ENCODE data around the gene CACNG4. TPM values are rescaled to one million over a fixed set of nuclear protein-coding genes. Genes with fewer than 3 reads are reported as not detected.
A peak's percentile ranks its signal among the peaks of the same experiment; 100 is the strongest.

The CACNG4 gene
- polyA plus RNA-seq (ENCODE audit: low read depth in 6 of 6), result not detected

DNA sequence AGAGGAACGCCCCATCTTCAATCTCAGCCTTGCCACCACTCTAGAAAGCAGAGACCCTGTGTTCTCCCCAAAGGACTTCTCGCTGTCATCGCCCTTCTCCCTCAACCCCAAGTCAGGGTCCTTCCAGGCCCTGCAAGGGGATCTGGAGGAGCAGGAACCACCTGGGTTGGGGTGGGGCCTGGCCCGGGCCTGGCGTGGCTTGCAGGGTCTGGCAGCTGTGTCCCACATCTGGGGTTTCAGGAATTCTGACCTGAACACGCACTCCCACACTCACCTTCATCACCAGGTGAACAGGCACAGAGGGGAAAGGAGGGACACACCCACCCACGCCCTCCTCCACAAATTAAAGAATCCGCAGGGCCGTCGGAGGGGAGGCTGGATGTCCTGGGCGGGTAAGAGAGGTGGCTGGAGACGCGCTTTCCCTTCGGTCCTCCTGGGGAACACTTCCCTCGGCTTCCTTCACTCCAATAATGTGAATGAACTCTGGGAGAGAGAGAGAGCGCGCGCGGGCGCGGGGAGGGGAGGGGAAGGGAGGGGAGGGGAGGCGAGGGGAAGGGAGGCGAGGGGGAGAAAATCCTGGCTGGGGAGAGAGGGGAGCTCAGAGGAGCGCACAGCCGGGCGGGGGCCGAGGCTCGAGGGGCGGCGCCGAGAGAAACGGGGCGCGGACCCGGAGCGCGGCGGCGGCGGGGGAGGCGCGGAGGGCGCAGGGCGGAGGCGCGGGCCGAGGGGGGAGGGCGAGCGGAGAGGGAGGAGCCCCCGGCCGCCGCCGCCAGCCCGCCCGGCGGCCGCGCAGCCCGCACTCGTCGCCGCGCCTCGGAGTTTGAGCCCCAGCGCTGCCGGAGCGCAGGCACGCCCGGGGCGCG lies at the start of gene CACNG4:
Gene CACNG4, plus strand, starts transcription at position 799 of the 863 bp plus-strand sequence. CDS start 205 bp downstream, outside the sequence.
- ATAC-seq (ENCODE audit: low read depth in 2 of 2) (no peak), DNase-seq (no peak)
- Mint-ChIP-seq H3K36me3 (peaks cover 0 to 8% of the 10 kb centered on the region in 2 donors), H3K27me3 (peaks cover 41 to 80% (median 63%) of the 10 kb centered on the region in 3 donors), H3K4me3 (peak within 1 kb of the TSS in 6 of 8 donors; percentile 9 to 72 (median 34)), H3K4me1 (peaks cover 8 to 18% (median 10%) of the 10 kb centered on the region in 3 donors), H3K9me3 (peaks cover 0 to 5% (median 3%) of the 10 kb centered on the region in 7 donors), H3K27ac (no peak within 1 kb of the TSS)

DNA sequence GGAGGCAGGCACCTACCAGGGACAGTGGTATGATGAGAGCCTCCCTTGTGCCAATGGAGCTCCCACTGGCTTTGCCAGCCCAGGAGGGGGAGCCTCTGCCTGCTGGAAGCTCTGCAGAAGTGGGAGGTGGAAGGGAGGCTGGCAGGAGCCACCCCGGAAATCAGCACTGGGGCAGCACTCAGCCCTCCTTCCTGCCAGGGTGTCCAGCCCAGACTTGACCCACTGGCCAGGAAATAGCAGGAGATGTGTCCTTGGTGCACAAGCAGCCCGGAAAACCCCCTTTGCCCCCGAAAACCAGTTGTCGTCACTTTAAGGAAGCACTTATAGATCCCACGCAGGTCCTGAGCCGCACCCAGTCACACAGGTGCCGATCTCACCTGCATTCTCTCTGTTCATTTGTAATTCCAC lies 49.3 kb upstream of the CACNG4 start:
- Mint-ChIP-seq H3K9me3 (peaks cover 0 to 12% (median 6%) of the 10 kb centered on the region in 7 donors), H3K4me1 (no peaks in the 10 kb centered on the region), H3K27ac (no peak overlapping the region), H3K36me3 (peaks cover 0 to 9% of the 10 kb centered on the region in 2 donors), H3K4me3 (no peak overlapping the region), H3K27me3 (peaks cover 16 to 54% (median 37%) of the 10 kb centered on the region in 3 donors)
- ATAC-seq (ENCODE audit: low read depth in 2 of 2), result no peak
- no peak for DNase-seq

DNA sequence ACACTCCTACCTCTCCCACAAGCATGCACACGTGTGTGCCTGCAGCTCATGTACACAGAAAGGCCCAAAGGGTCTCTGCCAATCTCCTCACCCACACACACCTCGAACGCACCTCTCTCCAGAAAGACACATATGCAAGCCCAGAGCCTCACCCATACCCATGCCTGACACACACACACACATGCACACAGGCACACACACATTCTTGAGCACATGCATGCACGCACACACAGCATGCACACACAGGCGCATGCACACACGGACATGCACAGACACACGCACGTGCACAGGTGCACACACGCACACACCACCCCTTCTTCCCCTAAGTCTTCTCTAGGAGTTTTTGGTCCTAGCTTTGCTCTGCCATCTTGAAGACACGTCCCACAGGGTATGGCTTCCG lies 48.7 kb upstream of the CACNG4 start:
- Mint-ChIP-seq H3K4me1 (no peaks in the 10 kb centered on the region), H3K9me3 (peaks cover 0 to 16% (median 6%) of the 10 kb centered on the region in 7 donors), H3K36me3 (peaks cover 0 to 14% of the 10 kb centered on the region in 2 donors), H3K27ac (no peak overlapping the region), H3K4me3 (no peak overlapping the region), H3K27me3 (peaks cover 16 to 54% (median 37%) of the 10 kb centered on the region in 3 donors)
- ATAC-seq (ENCODE audit: low read depth in 2 of 2), result no peak
- DNase-seq, result no peak

DNA sequence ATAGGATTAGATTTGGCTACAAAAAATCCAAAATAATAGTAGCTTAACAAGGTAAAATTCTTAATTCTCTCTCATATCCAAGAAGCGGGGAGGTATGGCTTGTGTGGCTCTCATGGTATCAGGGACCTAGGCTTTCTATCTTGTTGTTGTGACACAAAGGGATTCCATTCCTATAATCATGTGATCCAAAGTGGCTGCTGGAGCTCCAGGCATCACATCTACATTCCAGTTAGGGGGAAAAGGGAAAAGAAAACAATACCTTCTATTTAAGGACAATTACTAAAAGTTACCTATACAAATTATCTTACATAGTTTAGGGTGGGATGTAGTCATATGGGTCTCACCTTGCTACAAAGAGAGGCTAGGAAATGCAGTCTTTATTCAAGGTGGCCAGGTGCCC lies 47.6 kb upstream of the CACNG4 start:
- peaks cover 4 to 20% (median 6%) of the 10 kb centered on the region in 7 donors for H3K9me3 Mint-ChIP-seq
- DNase-seq, result no peak
- ATAC-seq (ENCODE audit: low read depth in 2 of 2), result no peak
- peaks cover 0 to 20% of the 10 kb centered on the region in 2 donors for H3K36me3 Mint-ChIP-seq
- H3K27me3 Mint-ChIP-seq, result peaks cover 16 to 44% (median 37%) of the 10 kb centered on the region in 3 donors
- H3K4me1 Mint-ChIP-seq, result no peaks in the 10 kb centered on the region
- H3K27ac Mint-ChIP-seq, result no peak overlapping the region
- no peak overlapping the region for H3K4me3 Mint-ChIP-seq

DNA sequence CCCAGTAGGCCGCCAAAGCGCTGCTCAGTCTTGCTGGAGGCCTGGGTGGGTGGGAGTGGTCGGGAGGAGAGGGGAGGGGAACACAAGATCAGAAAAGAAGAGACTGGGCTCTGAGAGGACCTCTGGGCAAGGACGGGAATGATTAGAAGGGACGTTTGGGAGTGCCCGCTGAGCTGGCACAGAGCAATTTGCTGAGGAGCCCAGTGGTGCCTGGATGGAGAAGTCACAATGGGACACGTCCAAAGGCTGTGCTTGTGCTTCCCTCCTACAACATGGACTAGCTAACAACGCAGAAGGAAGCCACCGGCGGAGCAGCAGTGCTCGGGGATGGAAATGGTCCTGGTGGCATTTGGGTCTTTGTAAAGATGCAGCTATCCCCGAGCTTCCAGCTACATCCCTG lies 45.6 kb upstream of the CACNG4 start:
- ATAC-seq (ENCODE audit: low read depth in 2 of 2) (no peak), DNase-seq (no peak)
- H3K4me3 Mint-ChIP-seq, result no peak overlapping the region
- peaks cover 13 to 32% (median 31%) of the 10 kb centered on the region in 3 donors for H3K27me3 Mint-ChIP-seq
- peaks cover 6 to 30% (median 14%) of the 10 kb centered on the region in 7 donors for H3K9me3 Mint-ChIP-seq
- H3K36me3 Mint-ChIP-seq, result peaks cover 0 to 21% of the 10 kb centered on the region in 2 donors
- H3K27ac Mint-ChIP-seq, result no peak overlapping the region
- no peaks in the 10 kb centered on the region for H3K4me1 Mint-ChIP-seq

DNA sequence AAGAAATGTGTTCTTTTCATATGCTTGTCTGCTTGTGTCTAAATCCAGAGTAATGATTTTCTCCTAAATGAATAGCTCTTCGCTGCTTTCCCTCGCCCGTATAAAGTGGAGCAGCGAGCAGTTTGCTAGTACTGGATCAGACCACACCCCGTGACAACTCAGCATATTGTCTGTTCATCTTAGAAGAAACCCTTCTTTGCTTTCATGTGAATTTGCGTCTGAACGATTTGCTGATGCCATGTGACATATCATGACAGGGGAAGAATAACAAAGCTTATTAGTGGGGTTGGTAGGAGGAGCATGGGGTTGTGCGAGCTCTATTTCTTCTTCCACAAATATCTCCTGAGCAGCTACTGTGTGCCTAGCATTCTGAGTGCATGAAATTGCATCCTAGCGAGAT lies 44.1 kb upstream of the CACNG4 start:
- Mint-ChIP-seq H3K9me3 (peaks cover 6 to 30% (median 14%) of the 10 kb centered on the region in 7 donors), H3K4me3 (no peak overlapping the region)

DNA sequence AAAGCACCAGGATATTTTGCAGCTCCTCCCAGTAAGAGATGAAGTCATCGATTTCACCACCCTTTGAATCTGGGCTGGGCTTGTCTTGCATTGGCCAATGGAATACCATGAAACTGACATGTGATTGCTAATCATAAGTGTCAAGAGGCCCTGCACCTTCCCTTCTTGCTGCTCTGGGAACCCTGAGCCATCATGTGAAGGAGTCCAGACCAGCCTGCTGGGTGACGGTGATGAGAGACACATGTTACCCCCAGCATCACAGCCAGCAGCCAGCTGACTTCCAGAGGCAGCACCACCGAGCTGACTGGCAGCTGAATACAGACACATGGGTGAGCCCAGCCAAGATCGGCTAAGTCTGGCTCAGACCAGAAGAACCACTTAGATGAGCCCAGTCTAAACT lies 43.6 kb upstream of the CACNG4 start:
- peaks cover 0 to 21% of the 10 kb centered on the region in 2 donors for H3K36me3 Mint-ChIP-seq
- H3K27me3 Mint-ChIP-seq, result peaks cover 15 to 28% (median 23%) of the 10 kb centered on the region in 3 donors
- no peaks in the 10 kb centered on the region for H3K4me1 Mint-ChIP-seq
- H3K9me3 Mint-ChIP-seq, result peaks cover 6 to 30% (median 14%) of the 10 kb centered on the region in 7 donors
- no peak overlapping the region for H3K27ac Mint-ChIP-seq
- ATAC-seq (ENCODE audit: low read depth in 2 of 2) (no peak), DNase-seq (no peak)
- H3K4me3 Mint-ChIP-seq, result no peak overlapping the region

More for the DNA sequence above, 44.1 kb upstream of the CACNG4 start:
- ATAC-seq (ENCODE audit: low read depth in 2 of 2), result no peak
- Mint-ChIP-seq H3K27ac (no peak overlapping the region), H3K36me3 (peaks cover 0 to 21% of the 10 kb centered on the region in 2 donors), H3K27me3 (peaks cover 12 to 28% (median 24%) of the 10 kb centered on the region in 3 donors), H3K4me1 (no peaks in the 10 kb centered on the region)
- no peak for DNase-seq

DNA sequence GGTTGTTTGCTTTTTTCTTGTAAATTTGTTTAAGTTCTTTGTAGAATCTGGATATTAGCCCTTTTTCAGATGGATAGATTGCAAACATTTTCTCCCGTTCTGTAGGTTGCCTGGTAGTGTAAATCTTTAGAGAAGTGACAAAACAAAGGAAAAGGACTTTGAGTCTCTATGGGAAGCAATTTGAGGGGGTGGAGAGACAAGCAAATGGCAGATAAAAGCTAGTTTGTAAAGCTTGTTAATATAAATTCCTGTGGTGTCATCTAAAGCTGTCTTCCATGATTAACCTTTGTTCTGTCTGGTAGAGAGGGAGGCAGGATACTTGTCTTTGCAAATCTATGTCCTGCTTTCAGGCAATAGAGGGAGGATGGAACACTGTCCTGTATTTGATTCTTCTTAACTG lies 40.6 kb upstream of the CACNG4 start:
- H3K4me3 Mint-ChIP-seq, result peak overlapping the region in 1 of 8 donors; percentile 54
- H3K9me3 Mint-ChIP-seq, result peaks cover 6 to 22% (median 8%) of the 10 kb centered on the region in 7 donors
- DNase-seq (no peak), ATAC-seq (ENCODE audit: low read depth in 2 of 2) (no peak)
- H3K4me1 Mint-ChIP-seq, result no peaks in the 10 kb centered on the region
- peaks cover 0 to 14% of the 10 kb centered on the region in 2 donors for H3K36me3 Mint-ChIP-seq
- H3K27ac Mint-ChIP-seq, result no peak overlapping the region
- peaks cover 28 to 38% (median 36%) of the 10 kb centered on the region in 3 donors for H3K27me3 Mint-ChIP-seq

DNA sequence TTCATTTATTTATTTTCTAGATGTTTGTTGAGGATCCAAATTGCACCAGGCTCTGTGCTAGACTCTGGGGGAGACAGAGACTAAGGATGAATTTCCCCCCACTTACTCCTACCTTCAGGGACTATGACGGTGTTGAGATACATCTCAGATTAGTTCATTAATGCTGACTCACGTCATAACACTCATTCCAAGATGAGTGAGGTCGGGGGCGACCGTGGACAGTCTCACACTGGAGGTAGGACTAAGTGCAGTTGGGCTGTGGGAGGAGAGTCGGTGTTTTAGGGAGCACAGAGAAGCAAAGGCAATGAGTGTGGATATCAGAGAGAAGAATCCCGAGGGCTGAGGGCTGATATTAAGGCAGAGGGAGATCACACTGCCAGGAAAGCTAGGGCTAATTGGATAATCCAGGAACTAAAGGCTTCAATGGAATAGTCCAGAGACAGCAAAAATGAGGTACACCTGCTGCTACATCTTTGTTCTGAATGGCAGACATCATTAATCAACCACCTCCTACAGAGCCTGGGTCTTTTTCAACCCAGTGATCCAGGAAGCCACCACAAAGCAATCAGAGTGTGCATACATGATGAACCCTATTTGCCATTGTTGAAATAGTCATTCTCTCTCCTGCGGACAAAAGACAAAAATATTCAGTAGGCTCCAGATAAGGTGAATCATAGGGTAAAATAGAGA lies 38.6 kb upstream of the CACNG4 start:
- Mint-ChIP-seq H3K27ac (no peak overlapping the region), H3K36me3 (peaks cover 0 to 7% of the 10 kb centered on the region in 2 donors), H3K9me3 (peaks cover 4 to 22% (median 8%) of the 10 kb centered on the region in 7 donors), H3K4me1 (no peaks in the 10 kb centered on the region), H3K4me3 (peak overlapping the region in 1 of 8 donors; percentile 48), H3K27me3 (peaks cover 32 to 41% (median 36%) of the 10 kb centered on the region in 3 donors)
- ATAC-seq (ENCODE audit: low read depth in 2 of 2) (no peak), DNase-seq (no peak)

DNA sequence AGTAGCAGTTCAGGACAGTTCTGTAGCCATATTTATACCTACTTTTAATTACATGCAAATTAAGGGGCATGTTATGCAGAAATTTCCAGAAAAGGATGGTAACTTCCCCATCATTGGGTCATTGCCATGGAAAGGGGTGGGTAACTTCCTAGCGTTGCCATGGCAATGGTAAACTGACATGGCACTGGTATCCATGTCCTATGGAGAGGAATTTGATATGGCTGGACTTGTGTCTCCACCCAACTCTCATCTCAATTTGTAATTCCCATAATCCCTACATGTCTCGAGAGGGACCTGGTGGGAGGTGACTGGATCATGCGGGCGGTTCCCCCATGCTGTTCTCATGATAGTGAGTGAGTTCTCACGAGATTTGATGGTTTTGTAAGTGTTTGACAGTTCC lies 35.6 kb upstream of the CACNG4 start:
- DNase-seq, result no peak
- H3K27me3 Mint-ChIP-seq, result peaks cover 23 to 50% (median 30%) of the 10 kb centered on the region in 3 donors
- peaks cover 0 to 7% (median 2%) of the 10 kb centered on the region in 7 donors for H3K9me3 Mint-ChIP-seq
- ATAC-seq (ENCODE audit: low read depth in 2 of 2), result no peak
- no peaks in the 10 kb centered on the region for H3K4me1 Mint-ChIP-seq
- H3K4me3 Mint-ChIP-seq, result no peak overlapping the region
- no peak overlapping the region for H3K27ac Mint-ChIP-seq
- H3K36me3 Mint-ChIP-seq, result no peaks in the 10 kb centered on the region

DNA sequence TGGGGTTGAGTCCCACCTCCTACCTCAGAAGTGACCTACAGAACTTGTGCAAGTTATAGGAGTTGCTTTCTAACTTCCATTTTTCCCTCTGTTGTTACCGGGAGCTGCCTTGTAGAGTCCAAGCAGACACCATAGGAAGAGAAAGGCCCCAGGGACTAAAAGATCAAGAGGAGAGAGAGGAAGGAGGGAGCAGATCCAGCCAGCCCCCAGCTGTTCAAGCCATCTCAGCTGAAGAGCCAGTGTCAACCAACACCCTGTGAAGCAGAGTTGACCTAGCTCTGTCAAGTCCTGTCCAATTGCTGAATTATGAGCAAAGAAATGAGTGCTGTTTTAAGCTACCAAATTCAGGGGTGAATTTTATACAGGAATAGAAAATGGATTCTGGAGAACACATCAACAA lies 34.9 kb upstream of the CACNG4 start:
- Mint-ChIP-seq H3K9me3 (peaks cover 0 to 8% (median 0%) of the 10 kb centered on the region in 7 donors), H3K36me3 (no peaks in the 10 kb centered on the region), H3K4me1 (no peaks in the 10 kb centered on the region), H3K27me3 (peaks cover 20 to 44% (median 28%) of the 10 kb centered on the region in 3 donors), H3K27ac (no peak overlapping the region), H3K4me3 (no peak overlapping the region)
- DNase-seq (no peak), ATAC-seq (ENCODE audit: low read depth in 2 of 2) (no peak)

DNA sequence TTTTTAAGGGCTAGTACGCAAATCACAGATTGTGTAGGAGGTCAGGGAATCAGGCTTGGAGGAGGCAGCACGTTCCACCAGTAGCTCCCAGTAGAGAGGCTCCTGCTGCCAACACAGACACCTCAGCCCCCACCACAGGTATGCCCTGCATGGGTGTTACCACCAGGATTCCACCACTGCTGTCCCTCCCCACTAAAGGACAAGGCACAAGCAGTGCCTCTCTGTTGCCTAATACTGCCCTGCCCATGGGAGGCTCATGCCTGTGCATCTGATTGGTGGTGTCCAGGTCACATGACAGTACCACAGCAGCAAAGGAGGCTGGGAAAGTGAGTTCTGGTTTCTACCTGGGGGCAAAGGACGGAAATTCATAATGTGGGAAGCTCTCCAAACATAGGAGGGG lies 33.6 kb upstream of the CACNG4 start:
- H3K4me1 Mint-ChIP-seq, result no peaks in the 10 kb centered on the region
- DNase-seq, result no peak
- ATAC-seq (ENCODE audit: low read depth in 2 of 2), result no peak
- no peaks in the 10 kb centered on the region for H3K36me3 Mint-ChIP-seq
- H3K27me3 Mint-ChIP-seq, result peaks cover 17 to 35% (median 24%) of the 10 kb centered on the region in 3 donors
- no peak overlapping the region for H3K4me3 Mint-ChIP-seq
- H3K9me3 Mint-ChIP-seq, result peaks cover 0 to 11% (median 5%) of the 10 kb centered on the region in 7 donors
- H3K27ac Mint-ChIP-seq, result no peak overlapping the region

DNA sequence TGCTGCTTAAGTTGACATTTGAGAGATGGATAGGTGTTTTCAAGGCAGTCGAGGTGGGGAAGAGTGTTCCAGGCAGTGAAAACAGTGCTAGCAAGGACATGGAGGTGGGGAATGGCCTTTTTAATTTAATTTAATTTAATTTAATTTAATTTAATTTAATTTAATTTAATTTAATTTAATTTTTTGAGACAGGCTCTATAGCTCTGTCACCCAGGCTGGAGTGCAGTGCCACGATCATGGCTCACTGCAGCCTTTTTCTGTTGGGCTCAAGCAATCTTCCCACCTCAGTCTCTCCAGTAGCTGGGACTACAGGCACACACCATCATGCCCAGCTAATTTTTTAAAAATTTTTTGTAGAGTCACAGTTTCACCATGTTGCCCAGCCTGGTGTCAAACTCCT lies 32.2 kb upstream of the CACNG4 start:
- Mint-ChIP-seq H3K4me3 (no peak overlapping the region), H3K36me3 (peaks cover 0 to 3% of the 10 kb centered on the region in 2 donors), H3K9me3 (peaks cover 3 to 15% (median 11%) of the 10 kb centered on the region in 7 donors), H3K27ac (no peak overlapping the region), H3K4me1 (no peaks in the 10 kb centered on the region), H3K27me3 (peaks cover 4 to 30% (median 11%) of the 10 kb centered on the region in 3 donors)
- no peak for ATAC-seq (ENCODE audit: low read depth in 2 of 2)
- DNase-seq, result no peak
